Liver (tissue), 3 donors: Measurements from ENCODE around the gene EDAR.

Experiments used
- ATF3 ChIP-seq: IDR thresholded peaks from 2 replicates; pipeline ENCODE4 v1.6.1; 2016; ENCODE audit warnings: antibody characterized with exemption
- EGR1 ChIP-seq, 2 donors: IDR thresholded peaks; 2 replicates each; pipeline ENCODE4 v1.6.1; 2016 to 2018; ENCODE audit warnings: antibody characterized with exemption in 2 of 2, low read depth in 2 of 2
- JUND ChIP-seq, 2 donors: IDR thresholded peaks; 2 replicates each; pipeline ENCODE4 v1.6.1; 2016; ENCODE audit warnings: antibody characterized with exemption in 2 of 2
- SP1 ChIP-seq: IDR thresholded peaks from 2 replicates; pipeline ENCODE4 v1.6.1; 2018; ENCODE audit warnings: antibody characterized with exemption, mild to moderate bottlenecking
- TAF1 ChIP-seq: conservative IDR thresholded peaks from 2 replicates; pipeline ENCODE4 v1.6.1; 2016; ENCODE audit warnings: antibody characterized with exemption, mild to moderate bottlenecking
- YY1 ChIP-seq: IDR thresholded peaks from 2 replicates; pipeline ENCODE4 v1.6.1; 2016; ENCODE audit warnings: antibody characterized with exemption, mild to moderate bottlenecking
- ZBTB33 ChIP-seq: IDR thresholded peaks from 2 replicates; pipeline ENCODE4 v1.6.1; 2016; ENCODE audit warnings: antibody characterized with exemption
- TF ChIP-seq, protein P1 (sequence below): IDR thresholded peaks from 2 replicates; pipeline ENCODE4 v1.6.1; 2016; ENCODE audit warnings: antibody characterized with exemption, mild to moderate bottlenecking
- TF ChIP-seq, protein P2 (sequence below): fragments of 150-350 bp; IDR thresholded peaks from 2 replicates; pipeline ENCODE4 v1.5.1; 2017; ENCODE audit warnings: improper control_type of control experiment, low read depth, low read length; ENCODE audit not compliant: missing input control
- TF ChIP-seq, protein P3 (sequence below): IDR thresholded peaks from 2 replicates; pipeline ENCODE4 v1.6.1; 2016; ENCODE audit warnings: antibody characterized with exemption
- donor health status: healthy.
- donor health status: healthy.

- TF ChIP-seq, protein P1, sequence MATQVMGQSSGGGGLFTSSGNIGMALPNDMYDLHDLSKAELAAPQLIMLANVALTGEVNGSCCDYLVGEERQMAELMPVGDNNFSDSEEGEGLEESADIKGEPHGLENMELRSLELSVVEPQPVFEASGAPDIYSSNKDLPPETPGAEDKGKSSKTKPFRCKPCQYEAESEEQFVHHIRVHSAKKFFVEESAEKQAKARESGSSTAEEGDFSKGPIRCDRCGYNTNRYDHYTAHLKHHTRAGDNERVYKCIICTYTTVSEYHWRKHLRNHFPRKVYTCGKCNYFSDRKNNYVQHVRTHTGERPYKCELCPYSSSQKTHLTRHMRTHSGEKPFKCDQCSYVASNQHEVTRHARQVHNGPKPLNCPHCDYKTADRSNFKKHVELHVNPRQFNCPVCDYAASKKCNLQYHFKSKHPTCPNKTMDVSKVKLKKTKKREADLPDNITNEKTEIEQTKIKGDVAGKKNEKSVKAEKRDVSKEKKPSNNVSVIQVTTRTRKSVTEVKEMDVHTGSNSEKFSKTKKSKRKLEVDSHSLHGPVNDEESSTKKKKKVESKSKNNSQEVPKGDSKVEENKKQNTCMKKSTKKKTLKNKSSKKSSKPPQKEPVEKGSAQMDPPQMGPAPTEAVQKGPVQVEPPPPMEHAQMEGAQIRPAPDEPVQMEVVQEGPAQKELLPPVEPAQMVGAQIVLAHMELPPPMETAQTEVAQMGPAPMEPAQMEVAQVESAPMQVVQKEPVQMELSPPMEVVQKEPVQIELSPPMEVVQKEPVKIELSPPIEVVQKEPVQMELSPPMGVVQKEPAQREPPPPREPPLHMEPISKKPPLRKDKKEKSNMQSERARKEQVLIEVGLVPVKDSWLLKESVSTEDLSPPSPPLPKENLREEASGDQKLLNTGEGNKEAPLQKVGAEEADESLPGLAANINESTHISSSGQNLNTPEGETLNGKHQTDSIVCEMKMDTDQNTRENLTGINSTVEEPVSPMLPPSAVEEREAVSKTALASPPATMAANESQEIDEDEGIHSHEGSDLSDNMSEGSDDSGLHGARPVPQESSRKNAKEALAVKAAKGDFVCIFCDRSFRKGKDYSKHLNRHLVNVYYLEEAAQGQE = no peak
- TF ChIP-seq TAF1 (no peak), SP1 (no peak), JUND (IDR thresholded peaks at IDR 0.05) (no peak), ATF3 (no peak), ZBTB33 (no peak), YY1 (no peak), EGR1 (IDR thresholded peaks at IDR 0.05; ENCODE audit: low read depth in 2 of 2) (no peak)
- TF ChIP-seq, protein P2, sequence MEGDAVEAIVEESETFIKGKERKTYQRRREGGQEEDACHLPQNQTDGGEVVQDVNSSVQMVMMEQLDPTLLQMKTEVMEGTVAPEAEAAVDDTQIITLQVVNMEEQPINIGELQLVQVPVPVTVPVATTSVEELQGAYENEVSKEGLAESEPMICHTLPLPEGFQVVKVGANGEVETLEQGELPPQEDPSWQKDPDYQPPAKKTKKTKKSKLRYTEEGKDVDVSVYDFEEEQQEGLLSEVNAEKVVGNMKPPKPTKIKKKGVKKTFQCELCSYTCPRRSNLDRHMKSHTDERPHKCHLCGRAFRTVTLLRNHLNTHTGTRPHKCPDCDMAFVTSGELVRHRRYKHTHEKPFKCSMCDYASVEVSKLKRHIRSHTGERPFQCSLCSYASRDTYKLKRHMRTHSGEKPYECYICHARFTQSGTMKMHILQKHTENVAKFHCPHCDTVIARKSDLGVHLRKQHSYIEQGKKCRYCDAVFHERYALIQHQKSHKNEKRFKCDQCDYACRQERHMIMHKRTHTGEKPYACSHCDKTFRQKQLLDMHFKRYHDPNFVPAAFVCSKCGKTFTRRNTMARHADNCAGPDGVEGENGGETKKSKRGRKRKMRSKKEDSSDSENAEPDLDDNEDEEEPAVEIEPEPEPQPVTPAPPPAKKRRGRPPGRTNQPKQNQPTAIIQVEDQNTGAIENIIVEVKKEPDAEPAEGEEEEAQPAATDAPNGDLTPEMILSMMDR = no peak
- TF ChIP-seq, protein P3, sequence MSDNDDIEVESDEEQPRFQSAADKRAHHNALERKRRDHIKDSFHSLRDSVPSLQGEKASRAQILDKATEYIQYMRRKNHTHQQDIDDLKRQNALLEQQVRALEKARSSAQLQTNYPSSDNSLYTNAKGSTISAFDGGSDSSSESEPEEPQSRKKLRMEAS = no peak
Measured at GRCh38 chr2:108933691-108934117, 55.3 kb downstream of the EDAR start.
